Uterus (tissue), 4 donors: Measurements from ENCODE around the gene IRF4. TPM values are rescaled to one million over a fixed set of nuclear protein-coding genes. Genes with fewer than 3 reads are reported as not detected.

Experiments
- DNase-seq, 2 donors: peaks; one replicate each; pipeline ENCODE4 v3.0.0-alpha.2; 2019 to 2020
- H3K27ac ChIP-seq, 2 donors: fragments of 200-600 bp; sonication (generic); 1 replicate in 1 of 2; 2 replicates in 1 of 2; pipeline ENCODE4 v1.5.1; 2016 to 2018
- H3K27me3 ChIP-seq, 2 donors: fragments of 200-600 bp; sonication (generic); one replicate each; pipeline ENCODE4 v1.5.1; 2018 to 2019; ENCODE audit warnings: control low read depth in 1 of 2
- H3K36me3 ChIP-seq, 2 donors: fragments of 200-600 bp; sonication (generic); one replicate each; pipeline ENCODE4 v1.5.1; 2019; ENCODE audit warnings: control low read depth in 1 of 2
- H3K4me1 ChIP-seq, 2 donors: fragments of 200-600 bp; sonication (generic); one replicate each; pipeline ENCODE4 v1.5.1; 2018 to 2019; ENCODE audit warnings: control low read depth in 1 of 2
- H3K4me3 ChIP-seq, 2 donors: fragments of 200-600 bp; sonication (generic); 1 replicate in 1 of 2; 2 replicates in 1 of 2; pipeline ENCODE4 v1.5.1; 2018 to 2019; ENCODE audit warnings: mild to moderate bottlenecking in 1 of 2
- H3K9me3 ChIP-seq, 2 donors: fragments of 200-600 bp; sonication (generic); one replicate each; pipeline ENCODE4 v1.5.1; 2019; ENCODE audit warnings: control low read depth in 1 of 2
- POLR2A ChIP-seq, 2 donors: fragments of 450-650 bp; IDR thresholded peaks; one replicate each; pipeline ENCODE4 v1.6.1; 2016; ENCODE audit warnings: antibody characterized with exemption in 2 of 2, mild to moderate bottlenecking in 1 of 2, moderate library complexity in 1 of 2
- intact Hi-C: fragments of 100-400 bp; cut with DNase I; formaldehyde crosslinking; loops from one replicate; pipeline ENCODE4 v1.15.1; 2023; ENCODE audit warnings: low total_unique reads
- total RNA-seq, 4 donors: library from RNA; depleted of rRNA in 3 of 4; stranded (reverse); fragments of >200 nt in 3 of 4; gene quantifications; one replicate each; pipeline versions ENCODE4 v1.1.0 to v1.2.4, GENCODE V29; 2014 to 2023
- TF ChIP-seq, protein P1 (sequence below), 4 experiments: fragments of 200-600 bp in 2 of 4; fragments of 450-650 bp in 2 of 4; sonication (generic) in 2 of 4; IDR thresholded peaks; one replicate each; pipeline ENCODE4 v1.5.1; 2016 to 2019; ENCODE audit warnings: antibody characterized with exemption in 4 of 4, mild to moderate bottlenecking in 2 of 4, moderate library complexity in 1 of 4
- donor health status: DM: yes; HTN: yes; CAD: no.

Gene IRF4
- total RNA-seq, 4 donors from 2014 or later, result 0.55 to 2.0 TPM; not detected in 2

- no peak for DNase-seq
- intact Hi-C loops, result no loop called here
- no peaks in the 10 kb centered on the region for H3K4me1 ChIP-seq
- H3K9me3 ChIP-seq, result no peaks in the 10 kb centered on the region
- H3K27ac ChIP-seq, result no peak overlapping the region
- H3K4me3 ChIP-seq, result no peak overlapping the region
- no peaks in the 10 kb centered on the region for H3K36me3 ChIP-seq
- peaks cover 0 to under 1% of the 10 kb centered on the region in 2 donors for H3K27me3 ChIP-seq
- TF ChIP-seq, protein P1, sequence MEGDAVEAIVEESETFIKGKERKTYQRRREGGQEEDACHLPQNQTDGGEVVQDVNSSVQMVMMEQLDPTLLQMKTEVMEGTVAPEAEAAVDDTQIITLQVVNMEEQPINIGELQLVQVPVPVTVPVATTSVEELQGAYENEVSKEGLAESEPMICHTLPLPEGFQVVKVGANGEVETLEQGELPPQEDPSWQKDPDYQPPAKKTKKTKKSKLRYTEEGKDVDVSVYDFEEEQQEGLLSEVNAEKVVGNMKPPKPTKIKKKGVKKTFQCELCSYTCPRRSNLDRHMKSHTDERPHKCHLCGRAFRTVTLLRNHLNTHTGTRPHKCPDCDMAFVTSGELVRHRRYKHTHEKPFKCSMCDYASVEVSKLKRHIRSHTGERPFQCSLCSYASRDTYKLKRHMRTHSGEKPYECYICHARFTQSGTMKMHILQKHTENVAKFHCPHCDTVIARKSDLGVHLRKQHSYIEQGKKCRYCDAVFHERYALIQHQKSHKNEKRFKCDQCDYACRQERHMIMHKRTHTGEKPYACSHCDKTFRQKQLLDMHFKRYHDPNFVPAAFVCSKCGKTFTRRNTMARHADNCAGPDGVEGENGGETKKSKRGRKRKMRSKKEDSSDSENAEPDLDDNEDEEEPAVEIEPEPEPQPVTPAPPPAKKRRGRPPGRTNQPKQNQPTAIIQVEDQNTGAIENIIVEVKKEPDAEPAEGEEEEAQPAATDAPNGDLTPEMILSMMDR (IDR thresholded peaks at IDR 0.05), result no peak
- TF ChIP-seq POLR2A (IDR thresholded peaks at IDR 0.05), result no peak
These were observed 7.7 kb upstream of the IRF4 start for GRCh38 chr6:383856-384255.

DNA sequence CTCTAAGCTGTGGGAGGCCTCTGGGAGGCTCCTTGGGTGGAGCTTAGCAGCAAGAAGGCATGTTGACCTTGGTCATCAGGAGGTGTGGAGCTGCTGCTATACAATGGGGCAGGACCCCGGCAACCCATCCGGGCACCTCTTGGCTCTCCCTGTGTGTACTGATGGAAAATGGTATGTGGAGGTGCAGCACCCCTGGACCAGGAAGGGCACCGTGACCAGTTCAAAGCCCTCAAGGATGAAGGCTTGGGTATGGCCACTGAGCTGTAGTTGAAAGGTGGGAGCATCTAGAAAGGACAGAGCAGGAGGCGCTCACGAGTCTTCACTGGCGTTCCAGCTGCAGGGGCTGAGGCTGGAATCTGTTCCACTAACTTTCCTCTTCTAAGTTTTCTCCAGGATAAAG is 6.7 kb upstream of the IRF4 start:
- no peak for DNase-seq
- TF ChIP-seq, protein P1 (IDR thresholded peaks at IDR 0.05), result no peak
- no peak for TF ChIP-seq POLR2A (IDR thresholded peaks at IDR 0.05)

DNA sequence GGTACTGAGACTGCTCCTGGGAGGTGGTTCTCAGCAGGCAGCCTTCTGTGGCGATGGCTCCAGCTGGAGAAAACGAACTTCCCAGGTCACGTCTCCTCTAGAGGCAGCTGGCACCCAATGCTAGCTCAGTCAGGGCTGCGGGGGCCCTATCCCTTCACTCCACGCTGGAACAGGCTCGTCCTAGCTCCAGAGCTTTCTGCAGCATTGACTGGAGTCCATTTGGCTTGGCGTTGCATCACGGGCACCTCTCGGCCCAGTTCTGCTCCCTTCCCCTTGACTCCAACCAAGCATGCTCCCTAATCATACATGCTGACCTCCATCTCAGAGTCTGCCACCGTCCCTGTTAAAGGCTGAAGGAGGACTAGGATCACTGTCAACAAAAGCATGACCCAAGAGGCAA is 5.9 kb upstream of the IRF4 start:
- no peaks in the 10 kb centered on the region for H3K4me1 ChIP-seq
- no peak overlapping the region for H3K4me3 ChIP-seq
- H3K9me3 ChIP-seq, result no peaks in the 10 kb centered on the region
- peaks cover 0 to 18% of the 10 kb centered on the region in 2 donors for H3K27me3 ChIP-seq
- H3K36me3 ChIP-seq, result no peaks in the 10 kb centered on the region
- intact Hi-C loops, result no loop called here
- no peak for DNase-seq
- no peak overlapping the region for H3K27ac ChIP-seq
- TF ChIP-seq POLR2A (IDR thresholded peaks at IDR 0.05), result no peak
- TF ChIP-seq, protein P1 (IDR thresholded peaks at IDR 0.05), result no peak

More for the DNA sequence above, 6.7 kb upstream of the IRF4 start:
- intact Hi-C loops, result no loop called here
- Histone ChIP-seq H3K4me3 (no peak overlapping the region), H3K27ac (no peak overlapping the region), H3K4me1 (no peaks in the 10 kb centered on the region), H3K9me3 (no peaks in the 10 kb centered on the region), H3K36me3 (no peaks in the 10 kb centered on the region), H3K27me3 (peaks cover 0 to 11% of the 10 kb centered on the region in 2 donors)

DNA sequence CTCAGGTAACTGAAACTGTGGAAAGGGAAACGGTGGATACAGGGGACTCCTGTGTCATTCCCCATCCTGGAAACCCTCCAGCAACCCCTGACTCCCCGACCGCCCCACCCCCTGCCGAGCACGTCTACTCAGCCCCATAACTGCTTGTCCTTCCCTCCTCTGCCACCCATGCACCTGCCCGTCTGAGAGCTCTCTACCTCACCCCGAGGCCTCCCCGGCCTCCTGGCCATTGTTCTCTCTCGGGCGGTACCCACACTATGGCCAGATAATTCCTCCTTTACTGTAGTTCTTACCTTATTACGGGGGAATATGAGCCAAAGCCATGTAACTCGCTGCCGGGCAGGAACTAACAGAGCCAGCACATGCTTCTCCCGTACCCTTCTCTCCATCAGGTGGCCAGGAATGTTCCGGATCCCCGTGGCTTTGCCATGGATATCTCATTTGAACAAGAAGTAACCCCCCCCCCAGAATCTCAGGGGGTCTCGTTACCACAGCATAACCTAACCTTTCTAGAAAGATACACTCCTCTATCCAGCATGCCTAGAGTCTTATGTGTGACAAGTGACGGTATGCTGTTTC is 4.8 kb upstream of the IRF4 start:
- Histone ChIP-seq H3K36me3 (no peaks in the 10 kb centered on the region), H3K9me3 (no peaks in the 10 kb centered on the region), H3K4me1 (peaks cover 0 to 8% of the 10 kb centered on the region in 2 donors), H3K4me3 (no peak overlapping the region), H3K27ac (no peak overlapping the region), H3K27me3 (peaks cover 0 to 24% of the 10 kb centered on the region in 2 donors)
- no peak for TF ChIP-seq POLR2A (IDR thresholded peaks at IDR 0.05)
- TF ChIP-seq, protein P1 (IDR thresholded peaks at IDR 0.05), result no peak
- no peak for DNase-seq
- intact Hi-C loops, result no loop called here

GRCh38 chr6:387293-387741 is 4.2 kb upstream of the IRF4 start:
- Histone ChIP-seq H3K27ac (no peak overlapping the region), H3K9me3 (no peaks in the 10 kb centered on the region), H3K4me3 (no peak overlapping the region), H3K36me3 (no peaks in the 10 kb centered on the region), H3K4me1 (peaks cover 0 to 13% of the 10 kb centered on the region in 2 donors), H3K27me3 (peaks cover 0 to 28% of the 10 kb centered on the region in 2 donors)
- intact Hi-C loops, result no loop called here
- DNase-seq, result no peak
- no peak for TF ChIP-seq POLR2A (IDR thresholded peaks at IDR 0.05)
- TF ChIP-seq, protein P1 (IDR thresholded peaks at IDR 0.05), result no peak
